ENCODE measurements around the gene RASL11A.

DNA sequence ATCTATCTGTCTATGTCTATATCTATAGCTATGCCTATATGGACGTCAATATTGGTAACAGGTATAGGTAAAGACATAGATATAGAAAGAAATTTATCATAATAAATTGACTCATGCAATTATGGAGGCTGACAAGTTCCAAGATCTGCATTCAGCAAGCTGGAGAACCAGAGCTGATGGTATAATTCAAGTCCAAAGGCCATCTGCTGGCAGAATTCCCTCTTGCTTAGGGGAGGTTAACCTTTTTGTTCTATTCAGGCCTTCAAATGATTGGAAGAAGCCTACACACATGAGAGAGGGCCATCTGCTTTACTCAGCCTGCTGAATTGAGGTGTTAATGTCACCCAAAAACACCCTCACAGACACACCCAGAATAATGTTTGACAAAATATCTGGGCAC lies 10.8 kb downstream of the RASL11A start:
- TF ChIP-seq, protein P1, sequence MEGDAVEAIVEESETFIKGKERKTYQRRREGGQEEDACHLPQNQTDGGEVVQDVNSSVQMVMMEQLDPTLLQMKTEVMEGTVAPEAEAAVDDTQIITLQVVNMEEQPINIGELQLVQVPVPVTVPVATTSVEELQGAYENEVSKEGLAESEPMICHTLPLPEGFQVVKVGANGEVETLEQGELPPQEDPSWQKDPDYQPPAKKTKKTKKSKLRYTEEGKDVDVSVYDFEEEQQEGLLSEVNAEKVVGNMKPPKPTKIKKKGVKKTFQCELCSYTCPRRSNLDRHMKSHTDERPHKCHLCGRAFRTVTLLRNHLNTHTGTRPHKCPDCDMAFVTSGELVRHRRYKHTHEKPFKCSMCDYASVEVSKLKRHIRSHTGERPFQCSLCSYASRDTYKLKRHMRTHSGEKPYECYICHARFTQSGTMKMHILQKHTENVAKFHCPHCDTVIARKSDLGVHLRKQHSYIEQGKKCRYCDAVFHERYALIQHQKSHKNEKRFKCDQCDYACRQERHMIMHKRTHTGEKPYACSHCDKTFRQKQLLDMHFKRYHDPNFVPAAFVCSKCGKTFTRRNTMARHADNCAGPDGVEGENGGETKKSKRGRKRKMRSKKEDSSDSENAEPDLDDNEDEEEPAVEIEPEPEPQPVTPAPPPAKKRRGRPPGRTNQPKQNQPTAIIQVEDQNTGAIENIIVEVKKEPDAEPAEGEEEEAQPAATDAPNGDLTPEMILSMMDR (conservative IDR thresholded peaks at IDR 0.05; ENCODE audit: low read depth, low read length) = no peak
- TF ChIP-seq EZH2 (IDR thresholded peaks at IDR 0.05; ENCODE audit: low read length, unreplicated experiment) (no peak), EZH2phosphoT487 (IDR thresholded peaks at IDR 0.05; ENCODE audit: borderline replicate concordance, low read length) (no peak)
